ENCODE data around the gene FBXL16. TPM values are rescaled to one million over a fixed set of nuclear protein-coding genes. Genes with fewer than 3 reads are reported as not detected.

The FBXL16 gene
- polyA plus RNA-seq, 2 of the 4 experiments (the other 2 are of a cell fraction) = 0.53 to 1.2 TPM

- TF ChIP-seq KDM5A (IDR thresholded peaks at IDR 0.05) (no peak), SMC3 (IDR thresholded peaks at IDR 0.05) (no peak), RARB (CRISPR knock-in tag; IDR thresholded peaks at IDR 0.05) (no peak), BHLHE40 (IDR thresholded peaks at IDR 0.05; ENCODE audit: low read depth, low read length) (no peak), BCL3 (IDR thresholded peaks at IDR 0.05) (no peak), RNF2 (IDR thresholded peaks at IDR 0.05; ENCODE audit: borderline replicate concordance, low read depth) (no peak)
Observed at GRCh38 chr16:730666-731509, 25.3 kb upstream of the FBXL16 start (continued).

GRCh38 chr16:729768-730665 is 24.4 kb upstream of the FBXL16 start:
- Histone ChIP-seq H3K4me1 (peaks cover 13% of the 10 kb centered on the region), H3K4me2 (no peak overlapping the region), H3K9me3 (no peaks in the 10 kb centered on the region), H3K4me3 (no peak overlapping the region), H3K27ac (no peak overlapping the region)
- 95% methylated on average over 27 of the region's 37 CpGs for WGBS (ENCODE audit: missing lambda C conversion rate)
- TF ChIP-seq BCL3 (IDR thresholded peaks at IDR 0.05) (no peak), ZC3H11A (IDR thresholded peaks at IDR 0.05) (no peak), CTCF (IDR thresholded peaks at IDR 0.05) (no peak), HOXB5 (CRISPR knock-in tag; IDR thresholded peaks at IDR 0.05) (no peak), RCOR1 (IDR thresholded peaks at IDR 0.05; ENCODE audit: low read depth, low read length) (no peak), CHD4 (IDR thresholded peaks at IDR 0.05; ENCODE audit: borderline replicate concordance) (no peak), FOSB (CRISPR knock-in tag; IDR thresholded peaks at IDR 0.05) (no peak), JUN (IDR thresholded peaks at IDR 0.05) (no peak), SMC3 (IDR thresholded peaks at IDR 0.05) (no peak), TP53 (CRISPR knock-in tag; IDR thresholded peaks at IDR 0.05) (no peak), HES2 (IDR thresholded peaks at IDR 0.05) (no peak)
- ChIA-PET POLR2A (interaction anchor here (1.0 to 3.1 kb wide), 3 partner anchors 9 to 77 kb away, joined by 3 to 15 read pairs (median 6); partner anchors contain the start of genes ANTKMT and METRN), CTCF (interaction anchor here (1.3 to 28.0 kb wide), 5 partner anchors 11 to 56 kb away, joined by 3 to 656 read pairs (median 14); partner anchors contain the start of genes ANTKMT, CCDC78, CIAO3 and FBXL16)
- DNase-seq (ENCODE audit: low read depth in 1 of 2, low spot score in 1 of 2) (no peak), FAIRE-seq (no peak), ATAC-seq (no peak)

Data from A549 (cell line).